NCI-H524 treated with DMSO at 0.1 percent for 48 hours (cell line): ENCODE data around the gene STK10.

Source experiments
- DNase-seq: peaks from one replicate; lab custom pipeline; 2025; lab: John Stamatoyannopoulos, UW

The STK10 gene

GRCh38 chr5:172188893-172189692 lies 1.1 kb upstream of the STK10 start:
- no peak for DNase-seq

DNA sequence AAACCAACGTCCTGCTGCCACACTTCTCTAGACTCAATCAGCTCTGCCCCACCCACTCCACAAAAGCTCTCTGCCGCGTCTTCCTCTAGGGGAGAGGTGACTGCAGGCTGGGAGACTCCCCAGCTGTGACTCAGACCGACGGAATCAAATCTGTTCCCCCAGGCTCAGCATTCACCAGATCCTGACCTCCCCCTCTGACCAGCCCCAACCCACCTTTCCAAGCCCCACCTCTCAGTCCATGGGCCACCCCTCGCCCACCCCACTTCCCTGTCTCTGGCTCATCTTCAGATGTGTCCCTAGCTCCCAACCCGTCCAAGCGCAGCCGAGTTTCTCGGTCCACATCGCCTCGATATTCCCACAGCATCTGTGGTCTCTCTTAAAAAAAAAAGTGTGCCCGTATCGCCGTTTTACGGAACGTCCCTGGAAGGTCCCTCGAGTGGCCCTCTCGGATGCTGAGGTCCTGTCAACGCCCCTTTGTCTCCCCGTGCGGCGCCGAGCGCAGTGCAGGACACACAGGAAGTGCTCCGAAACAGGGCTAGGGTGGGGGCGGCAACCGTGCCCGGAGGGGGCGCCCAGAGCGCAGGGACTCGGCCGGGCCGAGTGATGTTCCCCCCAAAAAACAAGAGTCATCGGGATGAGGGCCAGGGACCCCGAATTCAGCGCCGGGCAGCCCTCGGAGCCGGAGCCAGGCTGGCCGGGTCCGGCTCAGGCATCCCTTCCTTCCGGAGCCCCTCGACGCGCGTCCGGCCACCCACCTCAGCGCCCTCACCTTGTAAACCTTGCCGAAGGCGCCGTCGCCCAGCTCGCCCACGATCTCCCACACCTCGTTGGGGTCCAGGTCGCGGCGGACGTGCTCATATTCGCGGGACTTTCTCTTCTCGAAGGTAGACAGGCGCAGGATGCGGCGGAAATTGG lies 649 bp downstream of the STK10 start:
- no peak for DNase-seq

GRCh38 chr5:172186114-172186695 lies 1.8 kb downstream of the STK10 start:
- DNase-seq: no peak

GRCh38 chr5:172185096-172185461 lies 2.9 kb downstream of the STK10 start:
- no peak for DNase-seq

DNA sequence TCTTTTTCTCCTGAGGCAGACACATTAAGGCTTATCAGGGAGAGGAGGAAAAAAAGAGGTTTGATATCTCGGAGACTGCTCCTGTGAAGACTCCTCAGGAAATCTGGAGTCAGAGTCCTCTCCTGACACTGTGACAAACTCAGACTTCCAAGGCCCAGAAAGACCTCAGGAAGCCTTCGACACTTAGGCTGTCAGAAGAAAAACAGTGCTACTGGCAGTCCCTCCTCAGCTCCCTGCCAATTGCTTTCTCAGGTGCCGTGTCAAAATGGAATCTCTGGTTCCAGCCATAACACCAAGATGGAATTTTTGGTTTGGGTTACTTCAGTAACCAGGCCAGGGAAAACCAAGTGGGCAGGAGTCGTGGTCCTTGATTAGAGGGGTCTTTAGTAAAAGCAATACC lies 4.1 kb downstream of the STK10 start:
- DNase-seq: no peak

GRCh38 chr5:172182291-172182690 lies 5.7 kb downstream of the STK10 start:
- no peak for DNase-seq

DNA sequence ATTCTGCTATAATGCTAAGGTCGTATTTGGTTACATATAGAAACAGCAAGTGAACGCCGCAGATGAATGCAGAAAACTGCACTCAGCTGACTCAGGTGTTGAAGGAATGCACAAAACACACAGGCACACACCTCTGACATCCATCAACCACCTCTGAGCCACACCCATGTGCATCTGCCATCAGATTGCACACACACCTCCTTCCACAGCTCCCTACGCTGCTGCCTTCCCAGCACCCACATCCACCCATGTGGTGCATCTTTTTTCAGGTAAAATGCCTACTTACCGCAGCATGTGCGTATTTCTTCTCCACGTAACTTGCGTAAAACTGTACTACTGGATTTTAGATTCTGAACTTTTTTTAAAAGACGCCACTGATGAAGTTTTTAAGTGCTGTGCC lies 7.1 kb downstream of the STK10 start:
- DNase-seq: no peak

GRCh38 chr5:172178991-172179989 lies 8.7 kb downstream of the STK10 start:
- DNase-seq: no peak

DNA sequence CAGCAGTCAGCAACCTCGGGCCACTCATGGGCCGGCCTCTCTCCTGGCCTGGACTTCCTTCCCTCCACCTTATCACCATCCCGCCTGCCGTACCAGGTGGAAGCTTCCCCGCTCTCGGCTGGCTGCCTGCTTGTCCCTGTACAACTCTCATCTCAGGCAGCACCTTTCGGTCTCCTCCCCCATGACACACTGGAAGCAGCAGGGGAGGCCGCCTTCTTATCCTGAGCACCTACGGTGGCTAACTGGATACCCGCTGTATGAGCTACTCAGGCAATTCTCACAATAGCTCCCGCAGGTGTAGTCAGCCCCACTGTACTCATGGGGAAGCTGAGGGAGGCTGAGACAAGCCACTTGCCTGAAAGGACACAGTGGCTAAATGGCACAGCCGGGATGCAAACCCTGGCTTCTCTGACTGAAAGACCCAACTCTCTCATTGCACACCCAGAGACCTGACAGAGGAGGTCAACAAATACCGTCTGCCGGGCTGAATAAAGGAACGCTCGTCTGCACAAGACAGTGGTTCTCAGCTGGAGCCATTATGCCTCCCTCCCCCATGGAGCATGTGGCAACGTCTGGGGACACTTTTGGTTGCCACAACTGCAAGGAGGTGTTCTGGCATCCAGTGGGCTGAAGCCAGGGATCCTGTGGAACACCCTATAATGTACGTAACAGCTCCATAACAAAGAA lies 9.6 kb downstream of the STK10 start:
- no peak for DNase-seq

DNA sequence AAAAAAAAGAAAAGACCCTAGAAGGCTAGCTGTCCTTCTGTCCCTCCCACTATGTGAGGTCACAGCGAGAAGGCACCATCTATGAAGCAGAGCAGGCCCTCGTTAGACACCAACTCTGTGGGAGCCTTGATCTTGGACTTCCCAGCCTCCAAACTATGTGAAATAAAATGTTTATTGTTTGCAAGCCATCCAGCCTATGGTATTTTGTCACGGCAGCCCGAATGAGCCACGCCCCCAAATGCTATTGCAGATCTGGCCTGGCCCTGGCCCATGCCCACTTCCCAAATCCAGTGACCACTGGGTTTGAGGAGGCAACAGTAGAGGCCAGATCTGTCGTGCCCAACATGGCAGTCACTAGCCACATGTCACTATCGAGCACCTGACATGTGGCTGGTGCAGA lies 10.8 kb downstream of the STK10 start:
- DNase-seq: no peak

DNA sequence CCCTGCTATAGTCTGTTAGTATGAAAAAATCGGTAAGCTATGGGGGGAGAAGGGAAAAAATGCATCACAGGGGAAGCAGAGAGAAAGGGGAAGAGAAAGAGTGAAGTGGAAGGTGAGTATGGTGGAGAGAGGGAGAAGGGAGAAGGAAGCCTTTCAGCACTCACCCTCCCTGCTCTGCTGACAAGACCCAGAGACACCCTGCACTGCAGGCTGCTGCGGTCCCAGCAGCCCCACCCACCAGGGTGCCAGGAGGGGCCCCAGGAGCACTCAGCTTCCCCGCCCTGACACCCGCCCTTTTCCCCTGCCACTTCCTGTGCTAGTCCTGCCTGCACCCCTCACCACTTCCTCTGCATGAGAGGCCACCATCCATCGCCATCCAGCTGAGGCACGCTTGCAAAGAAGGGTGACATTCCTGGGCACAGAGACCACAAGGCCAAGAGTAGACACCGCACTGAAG lies 12.7 kb downstream of the STK10 start:
- no peak for DNase-seq

GRCh38 chr5:172173564-172174153 lies 14.4 kb downstream of the STK10 start:
- DNase-seq: no peak

GRCh38 chr5:172172912-172173563 lies 15.0 kb downstream of the STK10 start:
- no peak for DNase-seq

- DNase-seq: no peak
These were observed 16.9 kb downstream of the STK10 start for GRCh38 chr5:172171118-172171517.

DNA sequence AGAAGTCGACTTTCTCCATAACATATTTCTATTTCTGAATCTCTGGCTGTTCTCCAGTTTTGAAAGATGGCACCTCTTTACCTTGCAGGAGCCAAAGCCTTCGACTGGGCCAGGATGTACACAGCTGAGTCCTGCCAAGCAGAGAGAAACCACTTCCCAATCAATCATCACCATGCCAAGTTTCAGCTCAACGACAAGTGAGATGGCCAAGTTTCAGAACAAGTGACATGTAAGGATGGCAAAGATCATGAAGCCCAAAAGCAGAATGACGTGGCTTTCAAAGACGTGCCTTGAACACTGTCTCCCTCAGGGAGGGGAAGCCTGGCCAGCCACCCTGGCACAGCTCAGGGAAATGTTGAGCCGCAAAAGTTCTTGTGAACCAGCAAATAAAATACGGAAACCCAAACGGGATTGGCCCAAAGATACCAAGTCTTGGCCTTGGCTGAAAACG lies 17.7 kb downstream of the STK10 start:
- no peak for DNase-seq

GRCh38 chr5:172169216-172169615 lies 18.8 kb downstream of the STK10 start:
- no peak for DNase-seq

- no peak for DNase-seq
These were observed 19.7 kb downstream of the STK10 start for GRCh38 chr5:172168311-172168710.

DNA sequence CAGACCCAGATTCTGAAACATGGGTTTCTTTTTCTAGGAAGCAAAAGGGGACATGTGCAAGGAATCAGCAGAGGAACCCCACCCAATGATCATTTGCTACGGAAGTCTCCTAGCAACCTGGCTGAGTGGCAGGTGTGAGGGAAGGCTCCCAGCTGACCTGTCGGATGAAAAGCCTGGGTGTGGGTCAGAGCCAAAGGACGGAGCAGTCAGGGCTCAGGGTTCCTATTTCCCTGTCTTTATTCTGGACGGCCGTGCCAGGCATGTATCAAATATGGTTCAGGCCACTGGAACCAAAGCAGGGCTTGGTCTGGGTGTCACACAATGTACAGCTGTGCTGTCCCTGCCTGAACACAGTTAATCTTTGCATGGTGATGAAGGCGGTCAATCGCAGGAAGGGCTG lies 20.1 kb downstream of the STK10 start:
- DNase-seq: no peak

DNA sequence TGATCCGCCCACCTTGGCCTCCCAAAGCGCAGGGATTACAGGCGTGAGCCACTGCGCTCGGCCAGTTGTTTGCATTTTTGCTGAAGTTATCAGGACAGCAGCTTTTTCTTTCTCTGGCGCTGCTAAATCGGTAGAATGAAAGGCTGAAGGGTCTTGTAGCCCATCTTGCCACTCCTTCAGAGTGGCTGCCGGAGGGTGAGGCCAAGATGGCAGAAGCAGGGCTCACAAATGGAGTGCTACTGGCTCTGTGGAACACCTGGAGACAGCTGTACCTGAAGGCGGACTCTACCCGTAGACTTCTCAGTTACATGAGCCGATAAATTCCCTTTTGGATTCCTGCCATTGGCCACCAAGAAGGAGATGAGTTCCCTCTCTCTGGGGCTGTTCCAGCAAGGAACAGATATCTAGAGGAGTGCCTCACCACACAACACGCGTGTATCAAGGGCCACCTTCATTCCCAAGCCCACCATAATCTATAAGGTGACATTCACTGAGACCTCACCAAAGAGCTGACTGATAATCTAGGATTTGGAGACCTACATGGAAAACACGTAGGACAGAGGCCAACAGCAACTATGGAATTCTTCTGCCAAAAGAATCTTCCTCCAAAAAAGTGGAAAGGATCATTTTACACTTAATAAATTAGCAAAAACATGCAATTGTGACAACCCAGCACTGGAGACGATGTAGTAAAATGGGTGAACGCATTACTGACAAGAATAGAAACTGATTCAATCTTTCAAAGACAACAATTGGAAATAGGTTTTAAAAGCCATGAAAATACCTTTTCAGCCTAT lies 21.8 kb downstream of the STK10 start:
- no peak for DNase-seq
